Measurements from ENCODE around the gene SAP30BP.

The SAP30BP gene

GRCh38 chr17:75720656-75721462, 53.7 kb downstream of the SAP30BP start, which contains the start of gene ITGB4 (continued):
- TF ChIP-seq ZNF571 (tag by site-specific recombination; IDR thresholded peaks at IDR 0.05) (no peak), ZNF10 (tag by site-specific recombination; IDR thresholded peaks at IDR 0.05) (no peak), ZNF248 (tag by site-specific recombination; IDR thresholded peaks at IDR 0.05) (no peak), ZNF354C (tag by site-specific recombination; IDR thresholded peaks at IDR 0.05; ENCODE audit: borderline replicate concordance, low read depth) (no peak), ZNF366 (tag by site-specific recombination; conservative IDR thresholded peaks at IDR 0.05) (no peak), ZNF555 (tag by site-specific recombination; conservative IDR thresholded peaks at IDR 0.05) (no peak), ZNF670 (tag by site-specific recombination; IDR thresholded peaks at IDR 0.05; ENCODE audit: low read depth) (no peak), ZNF777 (tag by site-specific recombination; IDR thresholded peaks at IDR 0.05; ENCODE audit: borderline replicate concordance) (peak; percentile 86), ZNF335 (tag by site-specific recombination; conservative IDR thresholded peaks at IDR 0.05) (peak; percentile 33), ZNF266 (tag by site-specific recombination; IDR thresholded peaks at IDR 0.05; ENCODE audit: low read depth) (no peak), ZNF404 (tag by site-specific recombination; IDR thresholded peaks at IDR 0.05) (no peak), ZNF140 (tag by site-specific recombination; IDR thresholded peaks at IDR 0.05) (no peak), ZNF112 (tag by site-specific recombination; IDR thresholded peaks at IDR 0.05) (no peak), ZNF133 (tag by site-specific recombination; IDR thresholded peaks at IDR 0.05) (no peak), OSR2 (tag by site-specific recombination; IDR thresholded peaks at IDR 0.05) (no peak), ZIC2 (tag by site-specific recombination; IDR thresholded peaks at IDR 0.05) (no peak), GLI2 (tag by site-specific recombination; IDR thresholded peaks at IDR 0.05; ENCODE audit: borderline replicate concordance, low read depth) (no peak), ZSCAN30 (tag by site-specific recombination; IDR thresholded peaks at IDR 0.05) (0 out of 2 replicates have a peak, but pooled peaks have one; percentile 28), ZNF121 (tag by site-specific recombination; IDR thresholded peaks at IDR 0.05) (no peak), ZNF529 (tag by site-specific recombination; IDR thresholded peaks at IDR 0.05; ENCODE audit: insufficient replicate concordance) (no peak), ZNF707 (tag by site-specific recombination; IDR thresholded peaks at IDR 0.05) (no peak), ZNF433 (tag by site-specific recombination; IDR thresholded peaks at IDR 0.05; ENCODE audit: low read depth) (no peak), WT1 (tag by site-specific recombination; IDR thresholded peaks at IDR 0.05) (0 out of 2 replicates have a peak, but pooled peaks have one; percentile 12), KLF7 (tag by site-specific recombination; IDR thresholded peaks at IDR 0.05; ENCODE audit: borderline replicate concordance) (no peak), ZNF596 (tag by site-specific recombination; IDR thresholded peaks at IDR 0.05) (0 out of 2 replicates have a peak, but pooled peaks have one; percentile 6), ZNF585B (tag by site-specific recombination; IDR thresholded peaks at IDR 0.05) (no peak), RBAK (tag by site-specific recombination; IDR thresholded peaks at IDR 0.05) (no peak), KLF9 (tag by site-specific recombination; IDR thresholded peaks at IDR 0.05; ENCODE audit: low read depth) (no peak), ZNF621 (tag by site-specific recombination; IDR thresholded peaks at IDR 0.05) (no peak), ZNF785 (tag by site-specific recombination; IDR thresholded peaks at IDR 0.05) (no peak), ZNF510 (tag by site-specific recombination; IDR thresholded peaks at IDR 0.05; ENCODE audit: insufficient replicate concordance) (no peak), ZNF138 (tag by site-specific recombination; IDR thresholded peaks at IDR 0.05; ENCODE audit: borderline replicate concordance) (no peak), ZNF600 (tag by site-specific recombination; IDR thresholded peaks at IDR 0.05) (peak; percentile 51), ZNF654 (tag by site-specific recombination; IDR thresholded peaks at IDR 0.05; ENCODE audit: low read depth) (no peak), ZNF837 (tag by site-specific recombination; IDR thresholded peaks at IDR 0.05) (no peak)
- TF ChIP-seq, protein P1, sequence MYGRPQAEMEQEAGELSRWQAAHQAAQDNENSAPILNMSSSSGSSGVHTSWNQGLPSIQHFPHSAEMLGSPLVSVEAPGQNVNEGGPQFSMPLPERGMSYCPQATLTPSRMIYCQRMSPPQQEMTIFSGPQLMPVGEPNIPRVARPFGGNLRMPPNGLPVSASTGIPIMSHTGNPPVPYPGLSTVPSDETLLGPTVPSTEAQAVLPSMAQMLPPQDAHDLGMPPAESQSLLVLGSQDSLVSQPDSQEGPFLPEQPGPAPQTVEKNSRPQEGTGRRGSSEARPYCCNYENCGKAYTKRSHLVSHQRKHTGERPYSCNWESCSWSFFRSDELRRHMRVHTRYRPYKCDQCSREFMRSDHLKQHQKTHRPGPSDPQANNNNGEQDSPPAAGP (tag by site-specific recombination; IDR thresholded peaks at IDR 0.05): 0 out of 2 replicates have a peak, but pooled peaks have one; percentile 29
- TF ChIP-seq, protein P2, sequence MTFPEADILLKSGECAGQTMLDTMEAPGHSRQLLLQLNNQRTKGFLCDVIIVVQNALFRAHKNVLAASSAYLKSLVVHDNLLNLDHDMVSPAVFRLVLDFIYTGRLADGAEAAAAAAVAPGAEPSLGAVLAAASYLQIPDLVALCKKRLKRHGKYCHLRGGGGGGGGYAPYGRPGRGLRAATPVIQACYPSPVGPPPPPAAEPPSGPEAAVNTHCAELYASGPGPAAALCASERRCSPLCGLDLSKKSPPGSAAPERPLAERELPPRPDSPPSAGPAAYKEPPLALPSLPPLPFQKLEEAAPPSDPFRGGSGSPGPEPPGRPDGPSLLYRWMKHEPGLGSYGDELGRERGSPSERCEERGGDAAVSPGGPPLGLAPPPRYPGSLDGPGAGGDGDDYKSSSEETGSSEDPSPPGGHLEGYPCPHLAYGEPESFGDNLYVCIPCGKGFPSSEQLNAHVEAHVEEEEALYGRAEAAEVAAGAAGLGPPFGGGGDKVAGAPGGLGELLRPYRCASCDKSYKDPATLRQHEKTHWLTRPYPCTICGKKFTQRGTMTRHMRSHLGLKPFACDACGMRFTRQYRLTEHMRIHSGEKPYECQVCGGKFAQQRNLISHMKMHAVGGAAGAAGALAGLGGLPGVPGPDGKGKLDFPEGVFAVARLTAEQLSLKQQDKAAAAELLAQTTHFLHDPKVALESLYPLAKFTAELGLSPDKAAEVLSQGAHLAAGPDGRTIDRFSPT (tag by site-specific recombination; IDR thresholded peaks at IDR 0.05): no peak
- TF ChIP-seq, protein P3, sequence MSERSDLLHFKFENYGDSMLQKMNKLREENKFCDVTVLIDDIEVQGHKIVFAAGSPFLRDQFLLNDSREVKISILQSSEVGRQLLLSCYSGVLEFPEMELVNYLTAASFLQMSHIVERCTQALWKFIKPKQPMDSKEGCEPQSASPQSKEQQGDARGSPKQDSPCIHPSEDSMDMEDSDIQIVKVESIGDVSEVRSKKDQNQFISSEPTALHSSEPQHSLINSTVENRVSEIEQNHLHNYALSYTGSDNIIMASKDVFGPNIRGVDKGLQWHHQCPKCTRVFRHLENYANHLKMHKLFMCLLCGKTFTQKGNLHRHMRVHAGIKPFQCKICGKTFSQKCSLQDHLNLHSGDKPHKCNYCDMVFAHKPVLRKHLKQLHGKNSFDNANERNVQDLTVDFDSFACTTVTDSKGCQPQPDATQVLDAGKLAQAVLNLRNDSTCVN (tag by site-specific recombination; optimal IDR thresholded peaks at IDR 0.05): peak; percentile 56

Data from HEK293 (cell line).